Prostate gland (tissue), 2 donors: Measurements from ENCODE around the gene SLC27A2. TPM values are rescaled to one million over a fixed set of nuclear protein-coding genes. Genes with fewer than 3 reads are reported as not detected.

Experiments
- DNase-seq: peaks from one replicate; pipeline ENCODE4 v3.0.0-alpha.2; 2019; ENCODE audit warnings: low spot score
- H3K27ac ChIP-seq, 2 donors: fragments of 200-600 bp; sonication (generic); 2 replicates each; pipeline ENCODE4 v1.5.1; 2017 to 2019
- H3K27me3 ChIP-seq: fragments of 200-600 bp; sonication (generic); replicated peaks from 2 replicates; pipeline ENCODE4 v1.5.1; 2019; ENCODE audit not compliant: insufficient read depth
- H3K36me3 ChIP-seq, 2 donors: fragments of 200-600 bp; sonication (generic); 1 replicate in 1 of 2; 2 replicates in 1 of 2; pipeline versions ENCODE4 v1.5.1 to v1.8.1; 2017 to 2019
- H3K4me1 ChIP-seq: fragments of 200-600 bp; sonication (generic); replicated peaks from 2 replicates; pipeline ENCODE4 v1.5.1; 2019
- H3K4me3 ChIP-seq, 2 donors: fragments of 200-600 bp; sonication (generic); 2 replicates each; pipeline ENCODE4 v1.5.1; 2017 to 2019
- H3K9me3 ChIP-seq: fragments of 200-600 bp; sonication (generic); 2 replicates; pipeline ENCODE4 v1.5.1; 2017
- POLR2A ChIP-seq: fragments of 450-650 bp; IDR thresholded peaks from one replicate; pipeline ENCODE4 v1.6.1; 2016; ENCODE audit warnings: antibody characterized with exemption, mild to moderate bottlenecking
- POLR2AphosphoS5 ChIP-seq: sonication (generic); formaldehyde crosslinking; IDR thresholded peaks from one replicate; pipeline ENCODE4 v1.6.1; 2017; ENCODE audit warnings: antibody characterized with exemption
- WGBS: methylation state at CpG from one replicate; pipeline ENCODE4 v1.1.5; 2018; 5-methylcytosine and 5-hydroxymethylcytosine counted together
- intact Hi-C: fragments of 100-400 bp; cut with DNase I; formaldehyde crosslinking; loops from one replicate; pipeline ENCODE4 v1.14.2; 2022
- total RNA-seq, 2 donors: library from RNA; depleted of rRNA; stranded (reverse); fragments of >200 nt; gene quantifications; one replicate each; pipeline ENCODE4 v1.1.0, GENCODE V29; 2016
- TF ChIP-seq, protein P1 (sequence below), 4 experiments: fragments of 200-600 bp in 2 of 4; fragments of 450-650 bp in 2 of 4; sonication (generic) in 2 of 4; IDR thresholded peaks; 1 replicate in 3 of 4; 2 replicates in 1 of 4; pipeline ENCODE4 v1.5.1; 2016 to 2019; ENCODE audit warnings: antibody characterized with exemption in 4 of 4, mild to moderate bottlenecking in 2 of 4, moderate library complexity in 2 of 4

SLC27A2 gene
- total RNA-seq, 2 donors from 2014 or later: 4.7 to 22.0 TPM

GRCh38 chr15:50202003-50202402 is 20.0 kb downstream of the SLC27A2 start:
- H3K4me3 ChIP-seq: no peak overlapping the region
- no peaks in the 10 kb centered on the region for H3K9me3 ChIP-seq
- intact Hi-C loops: no loop called here
- no peaks in the 10 kb centered on the region for H3K36me3 ChIP-seq
- H3K4me1 ChIP-seq: no peaks in the 10 kb centered on the region
- H3K27me3 ChIP-seq: no peaks in the 10 kb centered on the region
- DNase-seq: no peak
- TF ChIP-seq POLR2AphosphoS5: no peak
- no peak for TF ChIP-seq POLR2A
- TF ChIP-seq, protein P1, sequence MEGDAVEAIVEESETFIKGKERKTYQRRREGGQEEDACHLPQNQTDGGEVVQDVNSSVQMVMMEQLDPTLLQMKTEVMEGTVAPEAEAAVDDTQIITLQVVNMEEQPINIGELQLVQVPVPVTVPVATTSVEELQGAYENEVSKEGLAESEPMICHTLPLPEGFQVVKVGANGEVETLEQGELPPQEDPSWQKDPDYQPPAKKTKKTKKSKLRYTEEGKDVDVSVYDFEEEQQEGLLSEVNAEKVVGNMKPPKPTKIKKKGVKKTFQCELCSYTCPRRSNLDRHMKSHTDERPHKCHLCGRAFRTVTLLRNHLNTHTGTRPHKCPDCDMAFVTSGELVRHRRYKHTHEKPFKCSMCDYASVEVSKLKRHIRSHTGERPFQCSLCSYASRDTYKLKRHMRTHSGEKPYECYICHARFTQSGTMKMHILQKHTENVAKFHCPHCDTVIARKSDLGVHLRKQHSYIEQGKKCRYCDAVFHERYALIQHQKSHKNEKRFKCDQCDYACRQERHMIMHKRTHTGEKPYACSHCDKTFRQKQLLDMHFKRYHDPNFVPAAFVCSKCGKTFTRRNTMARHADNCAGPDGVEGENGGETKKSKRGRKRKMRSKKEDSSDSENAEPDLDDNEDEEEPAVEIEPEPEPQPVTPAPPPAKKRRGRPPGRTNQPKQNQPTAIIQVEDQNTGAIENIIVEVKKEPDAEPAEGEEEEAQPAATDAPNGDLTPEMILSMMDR (IDR thresholded peaks at IDR 0.05): no peak
- no peak overlapping the region for H3K27ac ChIP-seq

GRCh38 chr15:50206020-50206419 is 24.0 kb downstream of the SLC27A2 start:
- H3K9me3 ChIP-seq: no peaks in the 10 kb centered on the region
- TF ChIP-seq POLR2AphosphoS5 (no peak), POLR2A (no peak)
- TF ChIP-seq, protein P1 (IDR thresholded peaks at IDR 0.05): no peak
- DNase-seq: no peak
- intact Hi-C loops: no loop called here
- H3K4me3 ChIP-seq: no peak overlapping the region
- no peaks in the 10 kb centered on the region for H3K4me1 ChIP-seq
- H3K36me3 ChIP-seq: no peaks in the 10 kb centered on the region
- no peak overlapping the region for H3K27ac ChIP-seq
- 74% methylated on average over 5 of the region's 5 CpGs for WGBS
- no peaks in the 10 kb centered on the region for H3K27me3 ChIP-seq

DNA sequence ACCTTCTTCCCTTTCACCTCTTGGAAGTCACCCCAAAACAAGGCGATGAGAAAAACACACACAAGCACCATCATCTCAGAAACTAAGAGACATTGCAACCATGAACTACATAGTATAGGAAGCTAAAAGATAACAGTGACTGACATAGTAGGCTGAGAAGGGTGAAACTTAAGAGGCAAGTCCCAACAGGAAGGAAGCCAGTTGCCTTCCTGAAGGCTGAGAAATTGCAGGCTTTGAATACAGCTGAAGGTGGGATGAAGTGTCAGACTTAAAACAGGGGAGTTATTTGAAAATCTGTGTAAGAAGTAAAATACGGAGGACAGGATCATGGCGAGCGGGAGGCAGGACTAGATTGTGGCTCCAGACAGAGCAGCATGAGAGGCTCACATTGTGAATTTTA is 27.8 kb downstream of the SLC27A2 start:
- Histone ChIP-seq H3K4me3 (no peak overlapping the region), H3K4me1 (no peaks in the 10 kb centered on the region), H3K36me3 (no peaks in the 10 kb centered on the region), H3K27me3 (no peaks in the 10 kb centered on the region), H3K9me3 (no peaks in the 10 kb centered on the region), H3K27ac (no peak overlapping the region)
- 75% methylated on average over 4 of the region's 4 CpGs for WGBS
- no peak for DNase-seq
- intact Hi-C loops: no loop called here
- TF ChIP-seq POLR2AphosphoS5 (no peak), POLR2A (no peak)
- TF ChIP-seq, protein P1 (IDR thresholded peaks at IDR 0.05): no peak

- no peak for TF ChIP-seq POLR2AphosphoS5
- TF ChIP-seq POLR2A: no peak
- TF ChIP-seq, protein P1 (IDR thresholded peaks at IDR 0.05): no peak
- Histone ChIP-seq H3K27ac (no peak overlapping the region), H3K9me3 (no peaks in the 10 kb centered on the region), H3K4me1 (no peaks in the 10 kb centered on the region), H3K36me3 (no peaks in the 10 kb centered on the region), H3K27me3 (no peaks in the 10 kb centered on the region), H3K4me3 (no peak overlapping the region)
- 54% methylated on average over 8 of the region's 8 CpGs for WGBS
- DNase-seq: no peak
- intact Hi-C loops: no loop called here
Observed at GRCh38 chr15:50210462-50211157, 28.6 kb downstream of the SLC27A2 start.

- H3K9me3 ChIP-seq: no peaks in the 10 kb centered on the region
- WGBS: 14% methylated on average over 1 of the region's 1 CpG
- no peak overlapping the region for H3K27ac ChIP-seq
- TF ChIP-seq POLR2A: no peak
- TF ChIP-seq POLR2AphosphoS5: no peak
- TF ChIP-seq, protein P1 (IDR thresholded peaks at IDR 0.05): no peak
- DNase-seq: no peak
- no peaks in the 10 kb centered on the region for H3K36me3 ChIP-seq
- no peak overlapping the region for H3K4me3 ChIP-seq
- intact Hi-C loops: no loop called here
- H3K27me3 ChIP-seq: no peaks in the 10 kb centered on the region
- H3K4me1 ChIP-seq: no peaks in the 10 kb centered on the region
Observed at GRCh38 chr15:50218291-50218690, 36.3 kb downstream of the SLC27A2 start.
